Activated gamma-delta T cell (primary cell): ENCODE data around the gene NEDD8.

Source experiments
- DNase-seq: peaks from one replicate; lab custom pipeline; 2025; lab: John Stamatoyannopoulos, UW

Gene NEDD8

GRCh38 chr14:24263848-24264247 is 31.7 kb upstream of the NEDD8 start:
- no peak for DNase-seq

GRCh38 chr14:24262821-24263733 is 30.9 kb upstream of the NEDD8 start, which contains the start of gene TGM1:
TSS of gene TGM1 (minus strand) at chr14:24263177. CDS start at chr14:24262352, 825 bp downstream.
- DNase-seq = no peak

- no peak for DNase-seq
Measured at GRCh38 chr14:24261969-24262327, 29.8 kb upstream of the NEDD8 start.

- DNase-seq = no peak
Measured at GRCh38 chr14:24261256-24261968, 29.2 kb upstream of the NEDD8 start.

- DNase-seq = no peak
Measured at GRCh38 chr14:24260780-24261157, 28.6 kb upstream of the NEDD8 start.

GRCh38 chr14:24260026-24260779 is 28.0 kb upstream of the NEDD8 start:
- no peak for DNase-seq

- no peak for DNase-seq
Measured at GRCh38 chr14:24259282-24260025, 27.3 kb upstream of the NEDD8 start.

- DNase-seq = no peak
Measured at GRCh38 chr14:24258548-24259265, 26.5 kb upstream of the NEDD8 start.

- no peak for DNase-seq
Measured at GRCh38 chr14:24258119-24258518, 26.0 kb upstream of the NEDD8 start.

- no peak for DNase-seq
Measured at GRCh38 chr14:24256960-24257359, 24.8 kb upstream of the NEDD8 start.

GRCh38 chr14:24255931-24256711 is 24.0 kb upstream of the NEDD8 start:
- DNase-seq = no peak

GRCh38 chr14:24255438-24255837 is 23.3 kb upstream of the NEDD8 start:
- DNase-seq = no peak

GRCh38 chr14:24254630-24255392 is 22.6 kb upstream of the NEDD8 start:
- no peak for DNase-seq

- no peak for DNase-seq
Measured at GRCh38 chr14:24253936-24254335, 21.8 kb upstream of the NEDD8 start.

- no peak for DNase-seq
Measured at GRCh38 chr14:24252289-24253124, 20.3 kb upstream of the NEDD8 start.

GRCh38 chr14:24251880-24252288 is 19.7 kb upstream of the NEDD8 start:
- DNase-seq = no peak

- no peak for DNase-seq
Measured at GRCh38 chr14:24250354-24250753, 18.2 kb upstream of the NEDD8 start.

GRCh38 chr14:24249230-24250021 is 17.3 kb upstream of the NEDD8 start:
- no peak for DNase-seq
